GM21619 (cell line): ENCODE data around the gene CCDC12.

ENCODE experiments used
- ATAC-seq: cut with Tn5 transposase; IDR thresholded peaks from one replicate; pipeline ENCODE4 v1.9.1; 2021; ENCODE audit not compliant: unreplicated experiment

CCDC12 gene

DNA sequence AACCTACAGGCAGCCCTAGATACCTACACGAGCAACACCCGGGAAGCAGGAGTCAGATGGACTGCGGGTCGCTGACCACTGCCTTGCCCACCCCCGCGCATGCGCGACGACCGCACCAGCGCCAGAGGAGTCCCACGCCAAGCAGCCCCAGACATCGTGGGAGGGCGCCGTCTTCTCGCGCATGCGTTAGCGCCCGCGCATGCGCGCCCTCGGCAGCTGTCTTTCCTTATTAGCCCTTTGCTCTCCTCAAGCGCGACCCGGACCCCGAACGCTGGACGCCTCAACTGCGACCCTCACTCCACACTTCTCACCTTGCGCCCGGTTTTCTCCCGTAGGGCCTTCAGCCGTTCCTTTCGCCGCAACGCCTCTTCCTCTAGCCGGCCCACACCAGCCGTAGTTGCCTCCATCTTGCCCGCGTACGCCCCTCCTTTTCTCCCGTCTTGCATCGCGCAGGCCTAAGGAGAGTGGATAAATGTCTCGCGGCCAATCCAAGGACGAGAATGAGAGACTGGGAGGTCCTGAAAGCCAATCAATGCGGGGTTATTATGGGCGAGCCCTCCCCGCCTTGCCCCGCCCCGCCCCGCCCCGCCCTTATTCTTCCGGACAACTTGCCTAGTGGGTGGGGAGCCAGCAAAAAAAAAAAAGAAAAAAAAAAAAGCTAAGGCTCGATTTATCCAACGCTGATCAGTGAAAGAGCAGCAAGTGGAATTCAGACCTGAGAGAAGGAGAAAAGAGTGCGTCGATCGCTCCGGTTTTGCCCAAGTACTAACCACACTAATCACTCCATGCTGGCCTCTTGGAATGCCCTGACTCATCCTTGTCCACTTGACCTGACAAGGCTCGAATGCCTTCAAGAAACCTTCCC lies at the start of gene CCDC12:
TSS of gene CCDC12 (minus strand) at position 420 of the 865 bp plus-strand sequence. CDS start at position 407, 13 bp downstream.
- peak; percentile 49 for ATAC-seq

- no peak for ATAC-seq
These were observed 48.4 kb upstream of the CCDC12 start for GRCh38 chr3:47024932-47025331.

DNA sequence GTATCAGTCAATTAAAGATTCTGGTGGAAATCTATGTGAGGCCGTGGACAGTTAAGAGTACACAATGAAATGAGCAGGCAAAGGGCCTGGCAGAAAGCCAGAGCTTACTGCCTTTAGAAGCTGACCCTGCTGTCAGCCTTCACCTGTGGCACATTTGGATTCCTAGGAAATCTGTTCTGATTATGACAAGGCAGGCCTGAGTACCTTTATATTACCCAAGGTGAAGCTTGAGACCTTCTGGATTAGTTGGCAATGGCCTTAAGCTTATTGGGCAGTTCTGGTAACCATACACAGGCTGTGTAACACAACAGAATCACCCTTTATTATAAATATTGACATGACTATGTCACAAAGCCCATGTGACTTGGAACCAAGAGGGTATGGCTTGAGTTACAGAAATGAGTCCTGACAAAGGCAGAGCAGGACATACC lies 46.1 kb upstream of the CCDC12 start:
- ATAC-seq = no peak

- no peak for ATAC-seq
These were observed 43.8 kb upstream of the CCDC12 start for GRCh38 chr3:47020311-47020710.

DNA sequence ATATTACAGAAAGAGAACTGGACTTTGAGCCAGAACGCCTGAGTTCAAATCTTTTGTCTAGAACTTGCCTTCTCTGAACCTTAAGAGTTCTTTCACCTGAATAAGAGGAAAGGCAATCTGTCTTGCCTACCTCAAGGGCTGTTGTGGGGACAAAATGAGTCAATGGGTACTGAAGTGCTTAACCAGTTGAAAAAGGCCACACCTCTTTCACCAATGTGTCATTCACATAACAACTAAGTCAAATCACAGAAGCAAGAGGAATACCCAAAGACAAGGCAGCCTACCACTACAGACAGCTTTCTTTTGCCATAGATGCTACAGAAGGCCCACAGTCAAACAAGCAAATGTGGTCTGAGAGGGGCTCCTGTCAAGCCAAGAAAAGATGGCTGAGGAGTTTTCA lies 42.7 kb upstream of the CCDC12 start:
- ATAC-seq = peak; percentile 74

DNA sequence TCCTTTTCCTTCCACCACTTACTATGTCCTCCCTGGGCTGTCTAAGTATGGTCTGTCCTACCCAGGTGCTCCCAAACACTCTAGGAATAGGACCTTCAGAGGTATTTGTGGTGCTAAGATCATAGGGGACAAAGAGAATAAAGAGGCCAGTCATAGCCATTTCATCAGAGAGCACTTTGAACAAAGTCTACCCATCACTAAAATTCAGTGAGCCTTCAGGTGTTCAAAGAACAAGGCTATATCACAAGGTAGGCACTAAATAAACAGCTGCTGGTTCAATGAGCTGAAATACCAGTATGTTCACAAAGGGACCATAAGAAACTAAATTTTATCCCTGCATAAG lies 41.7 kb upstream of the CCDC12 start:
- no peak for ATAC-seq

DNA sequence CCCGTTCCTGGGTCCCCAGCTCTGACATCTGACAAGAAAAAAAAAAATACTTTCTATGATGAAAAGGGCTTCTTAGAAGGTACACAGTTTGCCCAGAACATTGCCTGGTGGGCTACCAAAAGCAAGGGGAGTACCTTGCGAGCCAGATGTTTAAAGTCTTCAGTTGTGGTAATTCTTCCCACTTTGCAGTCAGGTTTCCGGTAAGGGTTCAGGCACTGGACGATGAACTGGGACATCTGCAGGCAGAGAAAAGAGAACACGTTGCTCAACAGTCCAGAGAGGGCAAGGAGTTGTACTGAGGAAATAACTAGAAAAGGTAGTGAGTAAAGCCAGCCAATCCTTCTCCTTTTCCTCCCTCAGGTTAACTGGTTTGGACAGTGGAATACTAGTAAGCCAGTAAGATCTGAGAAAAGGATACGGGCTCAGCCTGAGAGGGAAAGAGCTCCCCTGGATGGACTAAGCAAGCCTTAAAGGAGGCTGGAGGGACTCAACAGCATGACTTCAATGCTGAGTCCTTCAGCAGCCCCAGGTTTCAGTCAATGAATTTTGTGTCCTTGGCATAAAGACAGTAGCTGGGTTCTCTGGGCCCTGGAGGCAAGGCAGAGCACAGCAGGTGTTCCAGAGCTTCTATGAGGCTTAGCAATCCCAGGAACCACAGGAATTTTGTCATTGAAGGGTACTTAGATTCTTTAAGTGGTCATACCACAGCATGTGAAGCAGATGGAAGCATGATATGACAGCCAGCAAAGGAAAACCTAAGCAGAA lies 41.1 kb upstream of the CCDC12 start:
- ATAC-seq = no peak

DNA sequence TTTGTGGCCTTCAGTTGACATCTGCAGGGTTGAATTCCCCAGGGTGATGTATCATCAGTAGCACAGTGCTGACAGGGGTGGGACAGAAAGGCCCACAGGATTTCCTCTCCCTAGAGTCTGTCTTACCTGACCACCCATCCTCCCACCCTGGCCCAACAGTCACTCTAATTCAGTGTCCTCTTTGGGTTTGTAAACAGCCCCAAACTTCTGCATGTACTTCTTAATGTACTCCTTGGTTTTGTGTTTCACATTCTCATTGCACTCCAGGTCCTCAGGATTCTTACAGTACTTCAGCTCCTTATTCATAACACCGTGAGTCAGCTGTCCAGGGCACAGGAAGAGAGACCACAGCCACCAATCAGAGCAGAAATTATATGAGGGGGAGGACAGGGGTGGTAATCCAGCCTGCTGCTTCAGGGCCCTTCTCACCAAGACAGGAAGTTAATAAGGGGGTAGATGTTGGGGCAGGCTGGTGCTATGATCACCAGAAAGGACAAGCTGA lies 40.4 kb upstream of the CCDC12 start:
- no peak for ATAC-seq

GRCh38 chr3:47016086-47016933 lies 39.8 kb upstream of the CCDC12 start:
- no peak for ATAC-seq

GRCh38 chr3:47015151-47015550 lies 38.6 kb upstream of the CCDC12 start:
- no peak for ATAC-seq

DNA sequence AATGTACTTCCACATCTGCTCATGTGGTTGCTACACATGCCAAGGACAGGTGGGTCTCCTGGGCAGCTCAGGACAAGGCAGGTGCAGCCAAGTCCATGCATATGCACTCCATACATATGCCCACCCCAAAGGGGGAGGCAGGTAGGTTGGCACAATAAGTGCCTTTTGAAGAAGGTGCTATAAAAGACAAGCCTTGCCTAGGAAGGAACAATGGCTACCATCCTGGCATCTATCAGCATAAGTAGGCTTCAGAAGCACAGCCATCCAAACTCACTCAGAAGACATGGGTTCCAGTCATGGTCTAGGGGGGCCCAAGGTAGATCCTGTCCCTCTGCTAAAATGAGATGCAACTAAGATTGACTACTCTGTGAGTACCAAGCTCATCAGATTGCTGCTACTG lies 37.5 kb upstream of the CCDC12 start:
- no peak for ATAC-seq

- no peak for ATAC-seq
These were observed 36.7 kb upstream of the CCDC12 start for GRCh38 chr3:47013231-47013630.

DNA sequence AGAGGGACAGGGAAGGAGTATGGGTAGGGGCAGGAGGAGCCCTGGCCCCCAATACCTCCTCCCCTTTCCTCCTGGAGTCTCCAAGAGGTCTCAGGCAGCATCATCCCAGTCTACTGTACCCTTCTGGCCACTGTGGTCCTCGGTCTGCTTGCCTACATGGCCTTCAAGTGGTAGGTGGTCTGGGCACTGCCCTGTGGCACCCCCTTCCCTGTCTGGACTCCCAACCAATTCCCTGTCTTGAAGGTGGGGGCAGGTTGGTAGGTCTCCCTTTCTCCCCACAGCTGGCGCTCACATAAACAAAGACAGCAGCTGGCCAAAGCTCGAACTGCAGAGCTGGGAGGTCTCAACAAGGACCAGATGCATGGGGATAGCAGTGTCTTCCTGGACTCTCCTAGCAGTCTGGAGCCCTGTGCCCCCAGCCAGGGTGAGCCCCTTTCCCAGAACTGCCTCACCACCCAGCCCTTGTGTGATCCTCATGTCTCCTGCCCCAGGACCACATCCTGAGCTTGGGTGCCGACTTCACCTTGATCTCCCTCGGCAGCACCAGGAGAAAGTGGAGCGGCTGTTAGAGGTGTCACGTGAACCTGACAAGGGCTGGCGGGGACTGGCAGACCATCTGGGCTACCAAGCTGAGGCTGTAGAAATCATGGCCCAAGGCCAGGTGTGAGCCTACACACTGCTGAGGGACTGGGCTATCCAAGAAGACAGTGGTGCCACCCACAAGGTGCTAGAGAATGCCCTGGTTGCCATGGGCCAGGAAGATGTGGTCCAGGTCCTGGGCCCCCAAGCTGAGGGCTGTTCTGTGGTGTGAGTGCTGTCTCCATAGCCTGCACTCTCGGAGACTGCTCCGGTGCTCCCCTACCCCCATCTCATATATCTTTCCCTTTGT lies 36.0 kb upstream of the CCDC12 start:
- no peak for ATAC-seq

GRCh38 chr3:47011371-47011770 lies 34.8 kb upstream of the CCDC12 start:
- no peak for ATAC-seq

DNA sequence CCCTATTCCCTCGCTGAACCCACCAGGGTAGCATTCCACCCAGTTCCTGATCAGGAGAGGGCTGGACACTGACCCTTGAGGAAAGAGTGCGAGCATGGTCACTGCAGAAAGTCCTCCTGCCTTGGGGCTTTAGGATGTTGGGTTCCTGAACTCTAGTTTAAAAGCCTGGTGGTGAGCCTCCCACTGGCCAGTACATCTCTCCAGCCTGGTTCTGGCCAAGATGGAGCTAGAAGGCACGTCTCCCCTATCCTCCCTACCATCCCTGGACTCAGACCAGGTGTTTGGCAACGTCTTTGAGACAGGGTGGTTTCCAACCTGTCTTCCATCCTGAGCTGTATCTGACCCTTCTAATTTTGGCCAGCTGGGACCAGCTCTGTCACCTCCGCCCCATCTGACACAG lies 34.4 kb upstream of the CCDC12 start:
- no peak for ATAC-seq

DNA sequence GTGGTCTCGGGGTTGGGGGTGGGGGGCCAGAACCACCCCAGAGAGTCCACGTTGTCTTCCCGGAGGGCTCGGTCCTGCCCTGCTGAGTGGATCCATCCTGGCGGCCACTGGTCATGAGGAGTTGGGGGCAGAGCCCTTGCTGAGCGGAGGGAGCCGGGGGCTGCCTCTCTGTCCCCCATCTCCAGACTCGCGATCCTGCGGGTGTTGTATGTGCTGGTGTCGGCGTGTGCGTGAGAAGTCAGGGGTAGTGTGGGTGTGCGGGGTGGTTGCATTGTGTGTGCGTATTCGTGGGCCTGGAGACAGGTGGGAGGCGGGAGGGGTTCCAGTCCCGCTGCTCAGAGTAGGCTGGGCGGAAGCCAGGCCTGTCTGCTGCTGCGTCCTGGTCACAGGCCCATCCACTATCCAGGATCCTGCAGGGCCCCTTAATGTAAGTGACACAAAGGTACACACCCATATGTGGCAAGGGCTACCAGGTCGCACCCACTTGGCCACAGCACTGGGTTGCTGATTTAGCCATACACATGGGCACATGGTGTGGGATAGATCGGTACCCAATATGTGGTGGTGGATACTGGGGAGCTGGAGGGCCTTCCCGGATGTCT lies 33.7 kb upstream of the CCDC12 start:
- no peak for ATAC-seq

- peak; percentile 64 for ATAC-seq
These were observed 32.9 kb upstream of the CCDC12 start for GRCh38 chr3:47009225-47010110.

- no peak for ATAC-seq
These were observed 32.3 kb upstream of the CCDC12 start for GRCh38 chr3:47008851-47009224.
